GM21381 (cell line): ENCODE results near the gene TCEANC.
"Not testable (repeated sequence)": the region's sequence is repeated elsewhere in the genome, so short reads cannot be mapped to it uniquely, and the experiment has no call there.

Experiments used
- ATAC-seq: cut with Tn5 transposase; IDR thresholded peaks from one replicate; pipeline ENCODE4 v1.9.1; 2021; ENCODE audit warnings: mild to moderate bottlenecking, moderate library complexity; ENCODE audit not compliant: unreplicated experiment

The TCEANC gene, protein sequence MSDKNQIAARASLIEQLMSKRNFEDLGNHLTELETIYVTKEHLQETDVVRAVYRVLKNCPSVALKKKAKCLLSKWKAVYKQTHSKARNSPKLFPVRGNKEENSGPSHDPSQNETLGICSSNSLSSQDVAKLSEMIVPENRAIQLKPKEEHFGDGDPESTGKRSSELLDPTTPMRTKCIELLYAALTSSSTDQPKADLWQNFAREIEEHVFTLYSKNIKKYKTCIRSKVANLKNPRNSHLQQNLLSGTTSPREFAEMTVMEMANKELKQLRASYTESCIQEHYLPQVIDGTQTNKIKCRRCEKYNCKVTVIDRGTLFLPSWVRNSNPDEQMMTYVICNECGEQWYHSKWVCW

GRCh38 chrX:13652850-13653693, at the start of gene TCEANC:
TCEANC (plus strand) TSS chrX:13653141; CDS start chrX:13662509, 9,368 bp downstream.
- peak; percentile 94 for ATAC-seq

DNA sequence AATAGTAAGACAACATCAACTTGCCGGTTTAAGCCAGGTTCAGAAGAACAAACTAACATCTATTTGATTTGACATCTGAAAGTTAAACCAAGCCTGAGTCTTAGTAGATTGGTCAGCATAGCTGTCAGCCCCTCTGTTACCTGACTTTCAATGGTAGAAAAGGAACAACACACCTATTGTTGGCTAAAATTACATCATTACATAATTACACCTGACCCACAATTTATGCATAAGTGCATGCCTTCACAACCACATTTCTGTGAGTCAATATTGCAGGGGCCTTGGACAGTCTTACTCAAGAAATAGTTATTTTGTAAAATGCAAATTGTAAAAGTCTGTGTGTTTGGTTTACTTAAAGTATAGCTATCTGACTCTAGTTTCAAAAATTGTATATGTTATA, 47.3 kb upstream of the TCEANC start:
- no peak for ATAC-seq

DNA sequence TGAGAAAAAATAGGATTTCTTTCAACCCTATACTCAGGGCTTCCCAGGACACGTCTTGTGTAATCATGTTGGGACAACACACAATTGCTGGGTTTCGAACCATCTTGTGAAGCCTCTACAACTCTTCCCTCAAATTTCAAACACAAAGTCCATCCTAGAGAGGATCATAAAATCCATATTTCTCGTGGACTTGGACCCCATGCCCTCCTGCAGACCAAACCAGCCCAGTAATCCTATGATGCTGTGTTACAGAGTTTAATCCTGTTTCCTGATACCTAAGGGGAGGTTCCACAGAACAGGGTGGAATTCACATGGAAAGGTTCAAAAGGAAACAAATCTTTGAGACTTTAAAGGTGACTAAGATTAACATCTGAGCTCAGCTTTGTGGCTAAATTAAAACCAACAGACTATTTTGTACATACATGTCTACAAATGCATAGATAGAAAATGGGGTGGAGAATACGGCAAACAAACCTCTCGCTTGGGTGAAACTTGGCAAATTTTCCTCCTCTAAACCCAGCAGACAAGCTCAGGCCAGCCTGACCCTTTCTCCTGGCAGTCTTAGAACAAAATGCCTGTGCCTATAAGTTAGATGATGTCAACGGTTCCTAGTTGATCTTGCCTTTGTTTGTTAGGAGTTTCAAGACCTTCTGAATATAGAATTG, 45.5 kb upstream of the TCEANC start:
- no peak for ATAC-seq

DNA sequence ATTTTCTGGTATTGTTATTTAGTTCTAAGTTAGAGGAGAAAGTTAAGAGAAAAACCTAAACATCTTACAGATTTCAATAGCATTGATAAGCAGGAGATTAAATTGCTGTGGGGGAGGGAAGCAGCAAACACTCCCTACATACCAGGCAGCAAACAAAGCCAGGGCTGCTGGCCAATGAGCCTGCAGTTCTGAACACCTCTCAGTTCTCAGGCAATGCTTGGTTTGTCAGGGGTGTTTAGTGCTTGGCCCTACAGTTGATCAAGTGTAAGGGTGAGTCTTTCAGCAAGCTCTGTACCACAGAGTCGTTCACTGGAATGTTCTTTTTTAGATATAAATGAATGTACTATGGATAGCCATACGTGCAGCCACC, 45.0 kb upstream of the TCEANC start:
- no peak for ATAC-seq

- ATAC-seq: no peak
Observed at GRCh38 chrX:13614154-13614553, 38.8 kb upstream of the TCEANC start.

GRCh38 chrX:13620207-13620606, 32.7 kb upstream of the TCEANC start:
- no peak for ATAC-seq

GRCh38 chrX:13622401-13622964, 30.5 kb upstream of the TCEANC start:
- no peak for ATAC-seq

GRCh38 chrX:13627306-13627705, 25.6 kb upstream of the TCEANC start:
- no peak for ATAC-seq

GRCh38 chrX:13637224-13637623, 15.7 kb upstream of the TCEANC start:
- ATAC-seq: not testable (repeated sequence)

- ATAC-seq: no peak
Observed at GRCh38 chrX:13638021-13638420, 14.9 kb upstream of the TCEANC start.

DNA sequence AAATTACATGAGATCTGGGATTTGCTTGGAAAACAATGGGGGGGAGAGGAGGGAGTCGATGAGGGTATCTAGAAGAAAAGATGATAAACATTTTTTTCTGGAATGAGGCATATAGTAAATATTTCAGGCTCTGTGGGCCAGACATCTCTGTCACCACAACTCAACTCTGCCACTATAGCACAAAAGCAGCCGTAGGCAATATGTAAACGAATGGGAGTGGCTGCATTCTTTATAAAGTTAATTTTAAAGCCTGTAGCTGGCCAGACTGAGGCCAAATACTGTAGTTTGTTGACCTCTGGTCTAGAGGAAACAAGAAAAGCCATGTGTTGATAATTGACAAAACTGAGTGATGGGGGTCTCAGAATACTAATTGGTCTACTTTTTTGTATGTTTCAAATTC, 14.1 kb upstream of the TCEANC start:
- no peak for ATAC-seq

DNA sequence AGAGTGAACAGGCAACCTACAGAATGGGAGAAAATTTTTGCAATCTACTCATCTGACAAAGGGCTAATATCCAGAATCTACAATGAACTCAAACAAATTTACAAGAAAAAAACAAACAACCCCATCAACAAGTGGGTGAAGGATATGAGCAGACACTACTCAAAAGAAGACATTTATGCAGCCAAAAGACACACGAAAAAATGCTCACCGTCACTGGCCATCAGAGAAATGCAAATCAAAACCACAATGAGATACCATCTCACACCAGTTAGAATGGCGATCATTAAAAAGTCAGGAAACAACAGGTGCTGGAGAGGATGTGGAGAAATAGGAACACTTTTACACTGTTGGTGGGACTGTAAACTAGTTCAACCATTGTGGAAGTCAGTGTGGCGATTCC, 11.3 kb upstream of the TCEANC start:
- not testable (repeated sequence) for ATAC-seq

GRCh38 chrX:13645464-13646153, 7.3 kb upstream of the TCEANC start:
- no peak for ATAC-seq

- ATAC-seq: no peak
Observed at GRCh38 chrX:13646154-13646549, 6.8 kb upstream of the TCEANC start.

GRCh38 chrX:13647709-13648212, 5.2 kb upstream of the TCEANC start:
- no peak for ATAC-seq

DNA sequence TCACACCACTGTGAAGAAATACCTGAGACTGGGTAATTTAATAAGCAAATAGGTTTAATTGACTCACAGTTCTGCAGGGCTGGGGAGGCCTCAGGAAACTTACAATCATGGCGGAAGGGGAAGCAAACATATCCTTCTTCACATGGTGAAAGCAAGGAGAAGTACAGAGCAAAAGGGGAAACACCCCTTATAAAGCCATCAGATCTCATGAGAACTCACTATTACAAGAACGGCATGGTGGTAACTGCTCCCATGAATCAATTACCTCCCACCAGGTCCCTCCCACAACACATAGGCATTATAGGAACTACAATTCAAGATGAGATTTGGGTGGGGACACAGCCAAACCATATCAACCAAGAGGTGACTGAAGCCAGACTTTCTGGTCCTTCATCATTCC, 4.6 kb upstream of the TCEANC start:
- ATAC-seq: not testable (repeated sequence)

- no peak for ATAC-seq
Observed at GRCh38 chrX:13649838-13650237, 3.1 kb upstream of the TCEANC start.

DNA sequence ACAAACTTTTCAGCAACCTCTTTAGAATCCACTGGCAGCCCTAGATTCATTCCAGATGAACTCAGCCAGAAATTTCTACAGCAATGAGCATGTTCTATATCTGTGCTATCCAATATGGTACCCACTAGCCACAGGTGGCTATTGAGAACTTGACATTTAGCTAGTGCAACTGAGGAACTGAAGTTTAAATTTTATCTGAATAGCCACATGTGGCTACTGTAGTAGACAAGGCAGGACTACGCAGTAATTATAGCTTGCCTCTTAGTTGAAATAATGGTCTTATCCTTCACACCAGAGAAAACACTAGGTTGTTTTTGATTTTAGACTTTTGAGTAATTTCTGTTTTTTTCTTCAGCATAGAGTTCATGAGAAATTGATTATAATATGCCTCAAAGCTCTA, 2.6 kb upstream of the TCEANC start:
- ATAC-seq: no peak

DNA sequence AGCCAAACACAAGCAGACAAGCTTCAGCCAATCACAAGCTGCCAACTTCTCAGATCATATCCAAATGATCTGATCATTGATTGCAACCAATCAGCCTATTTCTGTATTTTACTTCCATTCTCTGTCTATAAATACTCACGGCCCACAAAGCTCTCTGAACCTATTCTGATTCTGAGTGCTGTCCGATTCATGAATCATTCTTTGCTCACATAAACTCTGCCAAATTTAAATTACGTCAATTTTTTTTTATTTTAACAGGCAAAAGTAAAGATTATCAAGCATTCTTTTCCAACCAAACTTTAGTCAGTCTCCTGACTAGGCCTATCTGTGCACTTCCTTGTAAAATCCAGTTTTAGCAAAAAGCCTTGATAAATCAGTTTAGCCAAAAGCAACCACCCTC, 1.8 kb upstream of the TCEANC start:
- no peak for ATAC-seq

- peak; percentile 1 for ATAC-seq
Observed at GRCh38 chrX:13652287-13652793, 601 bp upstream of the TCEANC start.
